ENCODE measurements around the gene TNFAIP8L1.

DNA sequence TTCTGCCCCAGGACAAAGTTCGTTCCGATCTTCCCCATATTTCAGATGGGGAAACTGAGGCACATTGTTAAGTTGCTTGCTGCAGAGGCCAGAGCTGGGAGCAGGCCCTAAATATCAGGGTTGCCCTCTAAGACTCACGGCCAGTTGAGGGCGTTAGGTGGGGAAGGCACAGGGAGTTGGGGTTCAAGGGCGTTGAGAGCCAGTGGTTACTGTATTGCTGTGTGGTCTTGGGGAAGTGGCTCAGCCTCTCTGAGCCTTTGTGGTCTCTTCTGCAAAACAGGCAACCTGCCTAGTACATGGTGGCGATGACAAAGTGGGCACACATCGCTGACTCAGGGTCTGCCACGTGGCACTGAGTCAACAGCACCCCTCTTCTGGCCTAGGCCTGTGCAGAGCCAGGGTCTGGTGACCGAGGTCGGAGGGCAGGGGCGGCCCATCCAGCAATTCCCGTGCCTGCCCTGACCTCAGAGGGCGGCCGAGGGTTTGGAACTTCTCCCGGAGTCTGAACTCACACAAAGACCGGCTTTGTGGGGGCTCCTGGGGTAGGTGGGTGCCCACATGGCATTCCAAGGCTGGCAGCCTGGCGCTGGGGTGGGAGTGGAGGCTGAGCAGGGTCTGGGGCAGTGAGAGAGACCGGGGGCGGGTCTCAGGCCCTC is 10.2 kb downstream of the TNFAIP8L1 start:
- TF ChIP-seq, protein P1, sequence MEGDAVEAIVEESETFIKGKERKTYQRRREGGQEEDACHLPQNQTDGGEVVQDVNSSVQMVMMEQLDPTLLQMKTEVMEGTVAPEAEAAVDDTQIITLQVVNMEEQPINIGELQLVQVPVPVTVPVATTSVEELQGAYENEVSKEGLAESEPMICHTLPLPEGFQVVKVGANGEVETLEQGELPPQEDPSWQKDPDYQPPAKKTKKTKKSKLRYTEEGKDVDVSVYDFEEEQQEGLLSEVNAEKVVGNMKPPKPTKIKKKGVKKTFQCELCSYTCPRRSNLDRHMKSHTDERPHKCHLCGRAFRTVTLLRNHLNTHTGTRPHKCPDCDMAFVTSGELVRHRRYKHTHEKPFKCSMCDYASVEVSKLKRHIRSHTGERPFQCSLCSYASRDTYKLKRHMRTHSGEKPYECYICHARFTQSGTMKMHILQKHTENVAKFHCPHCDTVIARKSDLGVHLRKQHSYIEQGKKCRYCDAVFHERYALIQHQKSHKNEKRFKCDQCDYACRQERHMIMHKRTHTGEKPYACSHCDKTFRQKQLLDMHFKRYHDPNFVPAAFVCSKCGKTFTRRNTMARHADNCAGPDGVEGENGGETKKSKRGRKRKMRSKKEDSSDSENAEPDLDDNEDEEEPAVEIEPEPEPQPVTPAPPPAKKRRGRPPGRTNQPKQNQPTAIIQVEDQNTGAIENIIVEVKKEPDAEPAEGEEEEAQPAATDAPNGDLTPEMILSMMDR (IDR thresholded peaks at IDR 0.05; ENCODE audit: borderline replicate concordance, extremely low read depth, low read length, poor library complexity, severe bottlenecking) = no peak
- TF ChIP-seq EZH2 (IDR thresholded peaks at IDR 0.05; ENCODE audit: borderline replicate concordance, low read depth, low read length, severe bottlenecking) = no peak
